ENCODE measurements around the gene AQP3. TPM values are rescaled to one million over a fixed set of nuclear protein-coding genes. Genes with fewer than 3 reads are reported as not detected.

AQP3 gene
- total RNA-seq, 4 donors from 2014 or later, result 4.2 to 12.7 (median 6.8) TPM

DNA sequence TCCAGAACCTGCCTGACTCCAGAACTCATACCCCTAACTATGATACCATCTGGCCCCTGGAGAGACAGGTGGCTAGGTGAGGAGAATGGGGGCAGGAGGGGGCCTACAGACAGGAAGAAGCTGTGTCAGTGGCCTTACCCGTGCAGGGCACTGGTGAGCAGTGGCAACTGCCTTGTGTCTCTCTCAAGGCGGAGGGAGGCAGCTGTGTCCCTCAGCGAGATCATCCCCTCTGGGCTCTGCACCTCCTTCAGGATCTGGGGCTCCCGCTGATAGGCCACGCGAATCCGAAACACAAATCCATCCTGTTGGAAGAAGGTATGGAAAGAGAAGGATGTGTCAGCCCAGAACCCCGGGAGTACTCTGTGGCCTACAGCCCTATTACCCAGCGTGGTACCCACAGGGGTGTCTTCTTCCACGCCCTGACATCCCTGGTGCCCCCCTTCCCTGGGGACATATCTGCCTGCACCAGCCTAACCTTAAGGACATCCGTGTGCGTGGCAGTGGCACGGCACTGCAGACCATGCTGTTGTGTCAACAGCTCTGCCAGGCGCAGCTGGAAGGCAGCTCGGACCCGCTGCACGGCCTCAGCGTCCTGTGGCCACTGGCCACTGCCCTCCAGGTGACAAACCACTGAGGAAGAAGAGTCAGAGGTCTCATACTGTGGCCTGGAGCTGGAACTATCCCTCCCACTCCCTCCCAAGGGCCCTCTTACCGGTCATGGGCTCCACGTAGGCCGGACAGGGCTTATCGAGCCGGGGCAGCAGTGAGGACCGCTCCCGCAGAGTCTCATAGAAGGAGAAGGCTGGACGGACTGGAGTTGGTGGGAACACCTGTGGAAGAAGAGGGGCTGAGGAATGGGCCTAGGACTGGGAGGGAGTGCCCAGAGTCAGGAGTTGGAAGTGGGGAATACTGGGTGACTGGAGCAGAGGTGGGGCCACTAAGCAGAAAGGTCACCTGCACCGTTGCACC lies 18.5 kb upstream of the AQP3 start:
- Histone ChIP-seq H3K27ac (replicated peaks in 1 of 4) (no peak overlapping the region), H3K4me3 (no peak overlapping the region), H3K36me3 (peaks cover 96 to 100% (median 98%) of the 10 kb centered on the region in 4 donors), H3K4me1 (no peaks in the 10 kb centered on the region), H3K27me3 (no peaks in the 10 kb centered on the region), H3K9me3 (no peaks in the 10 kb centered on the region)
- WGBS, result 91% methylated on average over 17 of the region's 27 CpGs
- TF ChIP-seq, protein P1, sequence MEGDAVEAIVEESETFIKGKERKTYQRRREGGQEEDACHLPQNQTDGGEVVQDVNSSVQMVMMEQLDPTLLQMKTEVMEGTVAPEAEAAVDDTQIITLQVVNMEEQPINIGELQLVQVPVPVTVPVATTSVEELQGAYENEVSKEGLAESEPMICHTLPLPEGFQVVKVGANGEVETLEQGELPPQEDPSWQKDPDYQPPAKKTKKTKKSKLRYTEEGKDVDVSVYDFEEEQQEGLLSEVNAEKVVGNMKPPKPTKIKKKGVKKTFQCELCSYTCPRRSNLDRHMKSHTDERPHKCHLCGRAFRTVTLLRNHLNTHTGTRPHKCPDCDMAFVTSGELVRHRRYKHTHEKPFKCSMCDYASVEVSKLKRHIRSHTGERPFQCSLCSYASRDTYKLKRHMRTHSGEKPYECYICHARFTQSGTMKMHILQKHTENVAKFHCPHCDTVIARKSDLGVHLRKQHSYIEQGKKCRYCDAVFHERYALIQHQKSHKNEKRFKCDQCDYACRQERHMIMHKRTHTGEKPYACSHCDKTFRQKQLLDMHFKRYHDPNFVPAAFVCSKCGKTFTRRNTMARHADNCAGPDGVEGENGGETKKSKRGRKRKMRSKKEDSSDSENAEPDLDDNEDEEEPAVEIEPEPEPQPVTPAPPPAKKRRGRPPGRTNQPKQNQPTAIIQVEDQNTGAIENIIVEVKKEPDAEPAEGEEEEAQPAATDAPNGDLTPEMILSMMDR (IDR thresholded peaks at IDR 0.05), result no peak
- TF ChIP-seq POLR2A (IDR thresholded peaks at IDR 0.05; ENCODE audit: low read depth), result no peak
- no peak for TF ChIP-seq POLR2AphosphoS5 (IDR thresholded peaks at IDR 0.05)
- no peak for TF ChIP-seq EP300 (IDR thresholded peaks at IDR 0.05)
- no peak for DNase-seq (ENCODE audit: extremely low spot score)
- intact Hi-C loops (cut with DNase I), result loop anchor here (1.0 to 5.0 kb wide), 2 partner anchors 59 to 91 kb away; no protein-coding TSS in a partner anchor

DNA sequence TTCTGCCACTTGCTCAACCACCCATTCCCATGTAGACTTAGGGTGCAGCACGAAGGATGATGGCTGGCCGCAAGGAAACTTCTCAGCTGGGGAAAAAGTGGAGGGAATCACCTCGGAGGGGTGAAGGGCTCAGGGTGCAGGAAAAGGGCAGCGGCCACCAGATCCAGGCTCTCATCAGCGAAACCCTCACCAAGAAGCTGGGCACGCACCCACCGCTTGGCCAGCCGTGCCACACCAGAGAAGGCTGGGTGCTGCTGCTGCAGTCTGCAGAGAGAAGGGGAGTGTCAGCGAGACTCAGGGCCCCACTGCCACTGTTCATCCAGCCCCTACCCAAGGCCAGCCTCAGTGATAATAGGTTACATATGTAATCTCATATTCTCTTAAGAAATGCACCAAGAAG lies 17.7 kb upstream of the AQP3 start:
- Histone ChIP-seq H3K27me3 (no peaks in the 10 kb centered on the region), H3K36me3 (peaks cover 91 to 95% (median 93%) of the 10 kb centered on the region in 4 donors), H3K4me3 (no peak overlapping the region), H3K4me1 (no peaks in the 10 kb centered on the region), H3K9me3 (no peaks in the 10 kb centered on the region), H3K27ac (replicated peaks in 1 of 4) (no peak overlapping the region)
- 92% methylated on average over 4 of the region's 9 CpGs for WGBS
- intact Hi-C loops (cut with DNase I), result loop anchor here (5.0 kb wide), 1 partner anchor 58 kb away; no protein-coding TSS in a partner anchor
- TF ChIP-seq POLR2AphosphoS5 (IDR thresholded peaks at IDR 0.05) (no peak), POLR2A (IDR thresholded peaks at IDR 0.05; ENCODE audit: low read depth) (no peak), EP300 (IDR thresholded peaks at IDR 0.05) (no peak)
- TF ChIP-seq, protein P1 (IDR thresholded peaks at IDR 0.05), result no peak
- no peak for DNase-seq (ENCODE audit: extremely low spot score)

DNA sequence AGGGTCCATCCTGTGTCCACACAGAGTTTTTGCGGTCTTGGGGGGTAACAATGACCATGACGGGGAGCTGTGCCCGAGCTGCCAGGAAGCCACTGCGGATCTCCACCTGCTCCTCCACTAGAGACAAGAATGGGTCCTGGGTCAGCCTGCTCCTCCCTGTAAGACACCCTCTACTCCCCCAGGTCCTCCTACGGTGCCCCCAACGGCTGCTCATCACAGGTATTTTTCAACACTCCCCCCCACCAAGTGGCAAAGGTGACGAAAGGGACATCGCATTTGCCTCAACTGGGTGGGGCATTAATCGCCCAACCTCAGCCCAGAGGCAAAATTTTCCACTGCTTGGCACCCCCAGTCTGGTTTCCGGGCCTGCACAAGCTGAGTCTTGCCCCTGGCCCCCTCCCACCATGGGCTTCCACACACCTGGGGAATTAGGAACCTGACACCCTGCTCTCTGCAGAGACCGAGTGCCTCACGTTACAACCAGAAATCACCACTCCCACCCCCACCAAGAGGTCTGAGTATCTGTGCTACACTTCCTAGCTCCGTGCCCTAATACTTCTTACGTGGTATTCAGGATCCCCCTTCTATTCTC lies 16.7 kb upstream of the AQP3 start:
- no peak overlapping the region for H3K4me3 ChIP-seq
- no peak for DNase-seq (ENCODE audit: extremely low spot score)
- no peaks in the 10 kb centered on the region for H3K27me3 ChIP-seq
- H3K9me3 ChIP-seq, result no peaks in the 10 kb centered on the region
- TF ChIP-seq EP300 (IDR thresholded peaks at IDR 0.05) (no peak), POLR2AphosphoS5 (IDR thresholded peaks at IDR 0.05) (no peak), POLR2A (IDR thresholded peaks at IDR 0.05; ENCODE audit: low read depth) (no peak)
- TF ChIP-seq, protein P1 (IDR thresholded peaks at IDR 0.05), result no peak
- WGBS, result 91% methylated on average over 11 of the region's 14 CpGs
- intact Hi-C loops (cut with DNase I), result loop anchor here (5.0 kb wide), 1 partner anchor 47 kb away; no protein-coding TSS in a partner anchor
- H3K4me1 ChIP-seq, result no peaks in the 10 kb centered on the region
- peaks cover 81 to 86% (median 84%) of the 10 kb centered on the region in 4 donors for H3K36me3 ChIP-seq
- no peak overlapping the region for H3K27ac ChIP-seq (replicated peaks in 1 of 4)

DNA sequence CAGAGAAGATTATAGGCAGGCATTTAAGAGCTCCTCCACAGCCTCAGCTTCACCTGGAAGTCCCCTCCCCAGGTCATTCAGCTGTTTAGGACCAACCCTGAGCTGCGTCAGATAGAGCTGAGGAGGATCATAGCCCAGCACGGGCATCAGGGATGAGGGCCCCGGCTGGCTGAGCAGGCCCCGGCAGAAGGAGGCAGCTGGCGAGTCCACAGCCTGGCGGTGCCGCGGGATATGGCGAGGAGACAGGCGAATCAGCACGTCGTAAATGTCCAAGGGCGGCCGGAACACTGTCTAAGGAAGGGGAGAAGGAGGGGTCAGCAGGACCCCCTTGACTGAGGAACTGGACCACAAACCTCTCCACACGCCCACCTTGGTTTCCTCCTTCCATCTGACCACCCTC lies 15.8 kb upstream of the AQP3 start:
- Histone ChIP-seq H3K27me3 (no peaks in the 10 kb centered on the region), H3K9me3 (no peaks in the 10 kb centered on the region), H3K27ac (replicated peaks in 1 of 4) (no peak overlapping the region), H3K4me3 (no peak overlapping the region), H3K36me3 (peaks cover 72 to 76% (median 74%) of the 10 kb centered on the region in 4 donors), H3K4me1 (no peaks in the 10 kb centered on the region)
- intact Hi-C loops (cut with DNase I), result loop anchor here (5.0 kb wide), 1 partner anchor 46 kb away; no protein-coding TSS in a partner anchor
- TF ChIP-seq EP300 (IDR thresholded peaks at IDR 0.05) (no peak), POLR2AphosphoS5 (IDR thresholded peaks at IDR 0.05) (no peak), POLR2A (IDR thresholded peaks at IDR 0.05; ENCODE audit: low read depth) (no peak)
- TF ChIP-seq, protein P1 (IDR thresholded peaks at IDR 0.05), result no peak
- DNase-seq (ENCODE audit: extremely low spot score), result no peak
- WGBS, result 92% methylated on average over 4 of the region's 15 CpGs

Data from esophagus muscularis mucosa (tissue), 4 donors.